H1 (cell line): ENCODE results near the gene UGT1A9. TPM values are rescaled to one million over a fixed set of nuclear protein-coding genes. Genes with fewer than 3 reads are reported as not detected.

Experiments used
- CTCF ChIA-PET: fragments of 300-600 bp; sonication (Branson Sonifier 250); formaldehyde crosslinking; loops from one replicate; lab custom pipeline; 2021; ENCODE audit not compliant: partially characterized antibody; lab: Charles Lee
- POLR2A ChIA-PET: fragments of 300-600 bp; sonication (Branson Sonifier 250); formaldehyde crosslinking; loops from one replicate; lab custom pipeline; 2021; ENCODE audit warnings: inconsistent platforms; ENCODE audit not compliant: partially characterized antibody; lab: Charles Lee
- DNase-seq, 2 experiments: peaks; one replicate each; pipeline versions ENCODE4 v3.0.0 to v3.0.0-alpha.2; 2010 to 2022; ENCODE audit warnings: low spot score in 2 of 2, low read depth in 1 of 2, mixed read lengths in 1 of 2
- FAIRE-seq: peaks from 2 replicates; lab custom pipeline; 2011; peaks lifted over from hg19 to GRCh38; lab: Jason Lieb, UNC
- H2AFZ ChIP-seq: 2 replicates; pipeline ENCODE4 v1.8.1; 2012; ENCODE audit warnings: low read length, inconsistent platforms
- H2AK5ac ChIP-seq: 2 replicates; pipeline ENCODE4 v1.6.1; 2013; ENCODE audit warnings: low read depth, low read length
- H2BK120ac ChIP-seq: replicated peaks from 2 replicates; pipeline ENCODE3; 2013; ENCODE audit warnings: low read depth, low read length, inconsistent platforms
- H2BK12ac ChIP-seq: 2 replicates; pipeline ENCODE4 v1.6.1; 2013; ENCODE audit warnings: low read depth, low read length
- H2BK15ac ChIP-seq: 2 replicates; pipeline ENCODE4 v1.6.1; 2013; ENCODE audit warnings: low read length
- H2BK20ac ChIP-seq: 2 replicates; pipeline ENCODE4 v1.6.1; 2013; ENCODE audit warnings: low read length
- H2BK5ac ChIP-seq: 2 replicates; pipeline ENCODE4 v1.6.1; 2013; ENCODE audit warnings: low read depth, low read length
- H3K14ac ChIP-seq: 2 replicates; pipeline ENCODE4 v1.6.1; 2013; ENCODE audit warnings: inconsistent platforms; ENCODE audit not compliant: insufficient read length
- H3K18ac ChIP-seq: 2 replicates; pipeline ENCODE4 v1.6.1; 2013; ENCODE audit warnings: low read length; ENCODE audit errors: extremely low read depth
- H3K23ac ChIP-seq: 2 replicates; pipeline ENCODE4 v1.6.1; 2013; ENCODE audit warnings: inconsistent platforms; ENCODE audit not compliant: insufficient read length
- H3K23me2 ChIP-seq: 2 replicates; pipeline ENCODE4 v1.6.1; 2013; ENCODE audit warnings: low read depth, low read length
- H3K27ac ChIP-seq: 2 replicates; pipeline ENCODE4 v1.6.1; 2011; ENCODE audit warnings: low read depth, low read length, inconsistent platforms
- H3K27me3 ChIP-seq, 4 experiments: replicated peaks in 1 of 4; 1 replicate in 1 of 4; 2 replicates in 3 of 4; pipeline versions ENCODE4 v1.6.1 to v1.8.1; 2011 to 2013; ENCODE audit warnings: low read length in 3 of 4, mild to moderate bottlenecking in 3 of 4, inconsistent platforms in 2 of 4, mixed read lengths in 2 of 4, moderate library complexity in 1 of 4; ENCODE audit not compliant: control insufficient read depth in 3 of 4, insufficient read depth in 3 of 4; ENCODE audit errors: extremely low read depth in 1 of 4
- H3K36me3 ChIP-seq, 4 experiments: 2 replicates each; pipeline versions ENCODE4 v1.6.1 to v1.8.1; 2011 to 2013; ENCODE audit warnings: mild to moderate bottlenecking in 4 of 4, low read length in 3 of 4, moderate library complexity in 2 of 4, control low read depth in 1 of 4, inconsistent platforms in 1 of 4; ENCODE audit not compliant: insufficient read depth in 4 of 4, control insufficient read depth in 2 of 4
- H3K4ac ChIP-seq: replicated peaks from 2 replicates; pipeline ENCODE3; 2013; ENCODE audit warnings: low read length, low read depth, mixed read lengths, inconsistent platforms; ENCODE audit not compliant: insufficient read length
- H3K4me1 ChIP-seq, 4 experiments: replicated peaks in 1 of 4; 1 replicate in 1 of 4; 2 replicates in 3 of 4; pipeline versions ENCODE4 v1.6.1 to v1.8.1; 2011 to 2013; ENCODE audit warnings: low read length in 3 of 4, inconsistent platforms in 2 of 4, mixed read lengths in 1 of 4; ENCODE audit not compliant: insufficient read depth in 4 of 4, control insufficient read depth in 3 of 4
- H3K4me2 ChIP-seq, 2 experiments: 2 replicates each; pipeline versions ENCODE4 v1.6.1 to v1.8.1; 2011 to 2013; ENCODE audit warnings: low read depth in 2 of 2, low read length in 2 of 2, control low read depth in 1 of 2, inconsistent platforms in 1 of 2, mild to moderate bottlenecking in 1 of 2; ENCODE audit not compliant: insufficient read depth in 1 of 2
- H3K4me3 ChIP-seq, 4 experiments: fragments of 200-600, 300-600 bp in 1 of 4; sonication (generic), shearing (Covaris generic), sonication (Bioruptor Twin) in 1 of 4; 2 replicates each; pipeline versions ENCODE4 v1.5.1 to v1.8.1; 2011 to 2016; ENCODE audit warnings: low read length in 4 of 4, low read depth in 3 of 4, control low read depth in 2 of 4, inconsistent platforms in 2 of 4, mild to moderate bottlenecking in 2 of 4, mixed read lengths in 1 of 4, moderate library complexity in 1 of 4; ENCODE audit not compliant: insufficient read depth in 2 of 4; ENCODE audit errors: extremely low read depth in 1 of 4
- H3K56ac ChIP-seq: replicated peaks from 2 replicates; pipeline ENCODE3; 2013; ENCODE audit warnings: low read depth, mild to moderate bottlenecking, mixed read lengths, low read length, inconsistent platforms; ENCODE audit not compliant: insufficient read length
- H3K79me1 ChIP-seq: 2 replicates; pipeline ENCODE4 v1.6.1; 2013; ENCODE audit warnings: low read depth, low read length, control low read depth
- H3K79me2 ChIP-seq, 2 experiments: 2 replicates each; pipeline versions ENCODE4 v1.6.1 to v1.8.1; 2012 to 2013; ENCODE audit warnings: low read length in 2 of 2, mild to moderate bottlenecking in 2 of 2, inconsistent platforms in 1 of 2; ENCODE audit not compliant: insufficient read depth in 2 of 2, control insufficient read depth in 1 of 2
- H3K9ac ChIP-seq, 4 experiments: replicated peaks in 1 of 4; 1 replicate in 1 of 4; 2 replicates in 3 of 4; pipeline versions ENCODE4 v1.6.1 to v1.8.1; 2011 to 2013; ENCODE audit warnings: low read depth in 3 of 4, low read length in 3 of 4, control low read depth in 2 of 4, mild to moderate bottlenecking in 2 of 4, moderate library complexity in 2 of 4, inconsistent platforms in 1 of 4; ENCODE audit errors: extremely low read depth in 1 of 4
- H3K9me3 ChIP-seq, 2 experiments: 2 replicates each; pipeline versions ENCODE4 v1.6.1 to v1.8.1; 2012 to 2013; ENCODE audit warnings: mild to moderate bottlenecking in 2 of 2, moderate library complexity in 2 of 2, control low read depth in 1 of 2, inconsistent platforms in 1 of 2, low read depth in 1 of 2, low read length in 1 of 2, mixed read lengths in 1 of 2; ENCODE audit not compliant: insufficient read depth in 2 of 2
- H4K20me1 ChIP-seq, 2 experiments: replicated peaks in 1 of 2; 2 replicates each; pipeline versions ENCODE3 to v1.8.1; 2011 to 2013; ENCODE audit warnings: inconsistent platforms in 2 of 2, low read length in 2 of 2, mild to moderate bottlenecking in 1 of 2; ENCODE audit not compliant: insufficient read depth in 2 of 2, control insufficient read depth in 1 of 2
- H4K5ac ChIP-seq: 2 replicates; pipeline ENCODE4 v1.6.1; 2013; ENCODE audit warnings: low read length, low read depth, mixed read lengths, inconsistent platforms; ENCODE audit not compliant: insufficient read length
- H4K8ac ChIP-seq: 2 replicates; pipeline ENCODE4 v1.8.0; 2013; ENCODE audit warnings: mild to moderate bottlenecking, moderate library complexity, low read length, inconsistent platforms; ENCODE audit not compliant: insufficient read depth; ENCODE audit errors: extremely low read depth
- H4K91ac ChIP-seq: replicated peaks from 2 replicates; pipeline ENCODE3; 2013; ENCODE audit warnings: low read length, mixed read lengths, inconsistent platforms; ENCODE audit not compliant: insufficient read length
- BACH1 ChIP-seq: IDR thresholded peaks from 2 replicates; pipeline ENCODE4 v1.6.1; 2012; ENCODE audit warnings: low read length, improper control_type of control experiment
- BCL11A ChIP-seq, 2 experiments: IDR thresholded peaks; one replicate each; pipeline ENCODE4 v1.6.1; 2011; ENCODE audit warnings: low read depth in 2 of 2, low read length in 2 of 2, mild to moderate bottlenecking in 2 of 2
- CHD1 ChIP-seq: IDR thresholded peaks from 2 replicates; pipeline ENCODE4 v1.6.1; 2012; ENCODE audit warnings: low read depth, low read length, improper control_type of control experiment
- EZH2 ChIP-seq: fragments of 200-600 bp; sonication (generic); IDR thresholded peaks from 2 replicates; pipeline ENCODE4 v1.7.1; 2012; ENCODE audit warnings: low read depth, mild to moderate bottlenecking, moderate library complexity, low read length, inconsistent platforms; ENCODE audit not compliant: severe bottlenecking
- GTF2F1 ChIP-seq: IDR thresholded peaks from 2 replicates; pipeline ENCODE4 v1.6.1; 2012; ENCODE audit warnings: low read depth, low read length, improper control_type of control experiment, borderline replicate concordance
- NRF1 ChIP-seq: IDR thresholded peaks from 2 replicates; pipeline ENCODE4 v1.6.1; 2011; ENCODE audit warnings: mild to moderate bottlenecking, low read depth, low read length, improper control_type of control experiment
- RFX5 ChIP-seq: IDR thresholded peaks from 2 replicates; pipeline ENCODE4 v1.6.1; 2011; ENCODE audit warnings: low read depth, low read length, improper control_type of control experiment, borderline replicate concordance
- SP1 ChIP-seq: IDR thresholded peaks from 2 replicates; pipeline ENCODE4 v1.6.1; 2011; ENCODE audit warnings: low read depth, low read length
- SUZ12 ChIP-seq: fragments of 200-600 bp; sonication (generic); IDR thresholded peaks from 2 replicates; pipeline ENCODE4 v1.6.1; 2012; ENCODE audit warnings: mild to moderate bottlenecking, inconsistent platforms, low read length, moderate library complexity, mixed read lengths
- TAF1 ChIP-seq: IDR thresholded peaks from 2 replicates; pipeline ENCODE4 v1.6.1; 2011; ENCODE audit warnings: mild to moderate bottlenecking, low read depth, low read length
- TAF7 ChIP-seq: optimal IDR thresholded peaks from 2 replicates; pipeline ENCODE3; 2011; ENCODE audit warnings: low read depth, mild to moderate bottlenecking, inconsistent platforms, low read length, moderate library complexity, borderline replicate concordance
- WGBS, 2 experiments: shearing (Covaris generic) in 1 of 2; methylation state at CpG; one replicate each; pipeline versions ENCODE4 v1.1.6 to v1.1.7; 2013 to 2015; ENCODE audit warnings: low lambda C conversion rate in 2 of 2, mixed read lengths in 2 of 2, inconsistent platforms in 1 of 2, low coverage in 1 of 2, missing lambda C conversion rate in 1 of 2; ENCODE audit not compliant: insufficient replicate concordance in 2 of 2, insufficient coverage in 1 of 2, insufficient read length in 1 of 2; ENCODE audit errors: extremely low coverage in 1 of 2, missing lambda C conversion rate in 1 of 2; 5-methylcytosine and 5-hydroxymethylcytosine counted together
- polyA plus RNA-seq, 7 experiments: library from polyadenylated mRNA; depleted of rRNA in 3 of 7; stranded (reverse) in 5 of 7; unstranded in 2 of 7; fragments of >200 nt in 5 of 7; fragments of 200-250 nt in 2 of 7; gene quantifications; 1 replicate in 5 of 7; 2 replicates in 1 of 7; 4 replicates in 1 of 7; pipeline versions ENCODE4 v1.2.1 to v1.2.3, GENCODE V29; 2011 to 2013; ENCODE audit warnings: missing spikeins in 2 of 7, mixed read lengths in 2 of 7
- total RNA-seq: library from RNA; stranded (reverse); fragmentation: NEBNext Ultra II Directional; extraction: Animal tissue kit (Norgen Biotek cat#: 25700); gene quantifications from 2 replicates; pipeline ENCODE4 v1.2.1, GENCODE V29; 2021
- TF ChIP-seq, protein P1 (sequence below): IDR thresholded peaks from 2 replicates; pipeline ENCODE4 v1.6.1; 2012; ENCODE audit warnings: inconsistent platforms
- TF ChIP-seq, protein P2 (sequence below): IDR thresholded peaks from 2 replicates; pipeline ENCODE4 v1.6.1; 2011; ENCODE audit warnings: low read depth, mild to moderate bottlenecking, low read length; ENCODE audit not compliant: insufficient read depth

The UGT1A9 gene
- total and polyA plus RNA-seq, 2 of the 8 experiments (the other 6 are each of a cell fraction or from before 2014, with no cell fraction given): not detected

DNA sequence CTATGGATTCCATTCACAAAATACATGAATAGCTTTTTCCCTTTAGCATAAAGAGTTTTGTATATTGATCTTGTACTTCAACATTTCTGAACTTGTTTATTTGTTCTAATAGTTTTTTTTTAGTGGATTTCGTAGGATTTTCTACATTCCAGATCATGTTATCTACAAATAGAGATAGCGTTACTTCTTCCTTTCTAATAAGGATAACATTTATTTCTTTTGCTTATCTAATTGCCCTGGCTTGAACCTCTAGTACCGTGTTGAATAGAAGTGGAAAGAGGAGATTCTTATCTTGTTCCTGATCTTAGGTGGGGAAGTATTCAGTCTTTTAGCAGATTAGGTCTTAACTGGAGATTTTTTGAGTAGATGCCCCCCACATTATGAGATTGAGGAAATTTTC lies 30.5 kb downstream of the UGT1A9 start:
- ChIA-PET POLR2A (no interaction called here), CTCF (no interaction called here)
- no peak overlapping the region for H3K23ac ChIP-seq
- no peak overlapping the region for H2BK120ac ChIP-seq
- no peak for TF ChIP-seq CHD1
- TF ChIP-seq SP1: no peak
- TF ChIP-seq NRF1: no peak
- no peak for TF ChIP-seq SUZ12
- no peak for TF ChIP-seq BCL11A (IDR thresholded peaks at IDR 0.05; ENCODE audit: low read depth in 2 of 2, low read length in 2 of 2)
- TF ChIP-seq RFX5: no peak
- TF ChIP-seq, protein P1, sequence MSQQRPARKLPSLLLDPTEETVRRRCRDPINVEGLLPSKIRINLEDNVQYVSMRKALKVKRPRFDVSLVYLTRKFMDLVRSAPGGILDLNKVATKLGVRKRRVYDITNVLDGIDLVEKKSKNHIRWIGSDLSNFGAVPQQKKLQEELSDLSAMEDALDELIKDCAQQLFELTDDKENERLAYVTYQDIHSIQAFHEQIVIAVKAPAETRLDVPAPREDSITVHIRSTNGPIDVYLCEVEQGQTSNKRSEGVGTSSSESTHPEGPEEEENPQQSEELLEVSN: no peak
- TF ChIP-seq BACH1: no peak
- TF ChIP-seq GTF2F1: no peak
- TF ChIP-seq, protein P2, sequence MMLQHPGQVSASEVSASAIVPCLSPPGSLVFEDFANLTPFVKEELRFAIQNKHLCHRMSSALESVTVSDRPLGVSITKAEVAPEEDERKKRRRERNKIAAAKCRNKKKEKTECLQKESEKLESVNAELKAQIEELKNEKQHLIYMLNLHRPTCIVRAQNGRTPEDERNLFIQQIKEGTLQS: no peak
- TF ChIP-seq EZH2: no peak
- no peak for TF ChIP-seq TAF7
- no peak for TF ChIP-seq TAF1
- DNase-seq (no peak), FAIRE-seq (no peak)
- no peak overlapping the region for H2BK12ac ChIP-seq
- H3K4me3 ChIP-seq: no peak overlapping the region
- H3K79me1 ChIP-seq: no peaks in the 10 kb centered on the region
- no peak overlapping the region for H2AK5ac ChIP-seq
- 88% methylated on average over 3 of the region's 3 CpGs; no CpG with 5 or more reads in 1 of the 2 experiments for WGBS, 2 experiments
- no peak overlapping the region for H3K27ac ChIP-seq
- no peaks in the 10 kb centered on the region for H3K36me3 ChIP-seq
- no peak overlapping the region for H3K4ac ChIP-seq
- no peaks in the 10 kb centered on the region for H3K79me2 ChIP-seq
- H3K18ac ChIP-seq: no peak overlapping the region
- no peak overlapping the region for H4K91ac ChIP-seq
- H3K23me2 ChIP-seq: no peaks in the 10 kb centered on the region
- H2BK20ac ChIP-seq: no peak overlapping the region
- no peak overlapping the region for H2BK5ac ChIP-seq
- H4K8ac ChIP-seq: no peak overlapping the region
- no peak overlapping the region for H2AFZ ChIP-seq
- no peak overlapping the region for H2BK15ac ChIP-seq
- no peak overlapping the region for H3K9ac ChIP-seq
- H4K5ac ChIP-seq: no peak overlapping the region
- no peak overlapping the region for H3K14ac ChIP-seq
- H4K20me1 ChIP-seq: no peaks in the 10 kb centered on the region
- no peak overlapping the region for H3K4me2 ChIP-seq
- peaks cover 0 to 4% (median 0%) of the 10 kb centered on the region in 4 experiments; a peak in 1 of 7 replicates for H3K4me1 ChIP-seq
- no peaks in the 10 kb centered on the region for H3K27me3 ChIP-seq
- H3K56ac ChIP-seq: no peak overlapping the region
- H3K9me3 ChIP-seq: no peaks in the 10 kb centered on the region
